H7 (cell line): Measurements from ENCODE around the gene TMA7B. TPM values are rescaled to one million over a fixed set of nuclear protein-coding genes. Genes with fewer than 3 reads are reported as not detected.

Experiments
- DNase-seq: peaks from one replicate; pipeline ENCODE4 v3.0.0; 2012
- H3K27me3 ChIP-seq: 2 replicates; pipeline ENCODE4 v1.6.0; 2011; ENCODE audit warnings: mild to moderate bottlenecking, low read length; ENCODE audit not compliant: control insufficient read depth, insufficient read depth
- H3K36me3 ChIP-seq: replicated peaks from 2 replicates; pipeline ENCODE4 v1.5.1; 2011; ENCODE audit warnings: low read length; ENCODE audit not compliant: control insufficient read depth, insufficient read depth
- H3K4me3 ChIP-seq: 2 replicates; pipeline ENCODE4 v1.5.1; 2011; ENCODE audit warnings: low read depth, mild to moderate bottlenecking, control low read depth, low read length, moderate library complexity; ENCODE audit not compliant: insufficient read depth
- total RNA-seq: library from RNA; depleted of rRNA; stranded (reverse); fragments of >200 nt; shearing (Covaris generic); gene quantifications from 2 replicates; pipeline ENCODE4 v1.2.3, GENCODE V29; 2014; rRNA removed

TMA7B gene
- total RNA-seq, result not detected in 2 replicates

DNA sequence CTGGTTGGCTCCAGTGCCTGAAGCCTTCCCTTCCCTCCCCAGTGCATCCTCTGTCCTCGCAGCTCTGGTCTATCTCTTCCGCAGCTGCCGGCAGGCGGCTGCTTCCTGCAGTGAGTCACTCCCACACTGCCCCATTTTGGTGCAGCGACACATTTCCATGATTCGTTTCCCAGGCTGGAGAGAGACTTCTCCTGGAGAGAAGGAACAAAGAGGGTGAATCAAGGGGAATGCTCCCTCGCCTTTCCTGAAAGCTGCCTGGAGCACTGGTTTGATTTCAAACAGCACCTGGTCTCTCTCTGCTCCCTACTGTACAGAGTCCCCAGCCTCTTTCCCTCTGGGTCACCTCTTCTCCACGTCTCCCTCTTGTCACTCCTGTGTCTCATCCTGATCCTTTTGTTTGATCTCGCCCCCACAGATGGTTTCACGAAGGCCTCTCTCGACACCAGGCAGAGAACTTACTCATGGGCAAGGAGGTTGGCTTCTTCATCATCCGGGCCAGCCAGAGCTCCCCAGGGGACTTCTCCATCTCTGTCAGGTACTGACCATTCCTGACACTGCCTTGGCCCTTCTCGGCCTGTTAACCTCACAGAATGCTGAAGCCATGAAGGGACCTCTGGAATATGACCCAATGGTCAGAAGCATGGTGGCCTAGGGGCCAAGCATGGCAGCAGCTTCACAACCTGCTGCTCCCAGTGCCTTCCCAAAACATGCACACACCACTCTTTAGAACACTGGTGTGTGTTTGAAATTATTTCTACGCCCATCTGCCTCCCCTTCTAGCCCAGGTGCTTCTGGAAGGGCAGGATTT is at the start of gene TMA7B:
TMA7B (plus strand) TSS at position 758 of the 808 bp plus-strand sequence. CDS start 3,978 bp downstream, outside the sequence.
- Histone ChIP-seq H3K36me3 (no peaks in the 10 kb centered on the region), H3K4me3 (no peak within 1 kb of the TSS), H3K27me3 (peaks cover 3% of the 10 kb centered on the region; the same call in 1 of the 2 replicates)
- peak; percentile 73 for DNase-seq

DNA sequence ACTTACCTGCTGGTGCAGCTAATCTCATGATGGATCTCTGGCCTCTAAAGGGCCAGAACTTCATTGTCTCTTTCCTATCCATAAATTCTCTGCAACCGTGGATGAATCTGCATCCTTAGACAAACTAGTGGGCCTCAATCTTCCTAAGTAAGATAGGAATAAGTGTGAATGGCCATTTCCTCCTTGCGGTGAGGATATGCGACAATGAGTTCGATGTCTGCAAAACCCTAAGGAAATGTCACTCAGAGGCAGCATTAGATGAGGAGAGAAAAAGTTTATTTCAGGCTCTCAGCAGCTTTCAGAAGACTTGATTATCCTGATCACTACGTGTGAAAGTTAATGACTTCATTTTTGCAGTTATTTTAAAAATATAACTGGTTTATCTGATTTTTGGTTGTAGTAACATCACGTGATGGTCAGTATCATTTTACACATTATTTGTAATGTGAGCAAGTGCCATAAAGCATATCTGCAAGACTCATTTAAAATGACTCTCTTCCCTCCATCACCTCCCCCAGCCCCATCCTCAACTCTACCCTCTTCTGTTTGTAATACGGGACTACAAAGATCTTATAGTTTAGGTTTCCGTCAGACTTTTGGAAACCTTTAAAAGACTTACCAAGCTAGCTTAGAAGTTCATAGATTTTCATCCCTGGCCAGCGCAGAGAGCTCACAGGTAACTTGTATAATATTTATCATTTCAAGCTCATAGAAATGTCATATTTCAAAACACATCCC is 49.2 kb upstream of the TMA7B start:
- Histone ChIP-seq H3K4me3 (no peak overlapping the region), H3K27me3 (no peaks in the 10 kb centered on the region), H3K36me3 (no peaks in the 10 kb centered on the region)
- no peak for DNase-seq

DNA sequence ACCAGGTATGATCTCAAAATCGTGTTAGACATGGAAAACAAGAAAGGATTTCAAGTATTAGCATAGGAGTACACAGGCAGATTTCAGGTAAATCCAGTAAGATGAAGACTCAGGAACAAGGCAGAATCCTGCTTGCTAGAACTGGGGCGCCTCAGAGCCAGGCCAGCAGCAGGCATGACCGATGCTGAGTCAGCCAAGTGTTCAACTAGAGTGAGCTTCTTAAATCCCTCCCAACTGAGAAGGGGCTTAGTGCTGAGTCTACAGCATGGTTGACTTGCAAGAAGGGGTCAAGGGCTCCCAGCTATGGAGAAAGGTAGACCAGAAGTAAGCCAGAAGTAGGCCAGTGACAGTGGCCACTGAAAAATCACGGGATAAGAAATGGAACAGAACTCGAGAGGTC is 46.9 kb upstream of the TMA7B start:
- Histone ChIP-seq H3K4me3 (no peak overlapping the region), H3K27me3 (no peaks in the 10 kb centered on the region), H3K36me3 (no peaks in the 10 kb centered on the region)
- DNase-seq, result no peak

DNA sequence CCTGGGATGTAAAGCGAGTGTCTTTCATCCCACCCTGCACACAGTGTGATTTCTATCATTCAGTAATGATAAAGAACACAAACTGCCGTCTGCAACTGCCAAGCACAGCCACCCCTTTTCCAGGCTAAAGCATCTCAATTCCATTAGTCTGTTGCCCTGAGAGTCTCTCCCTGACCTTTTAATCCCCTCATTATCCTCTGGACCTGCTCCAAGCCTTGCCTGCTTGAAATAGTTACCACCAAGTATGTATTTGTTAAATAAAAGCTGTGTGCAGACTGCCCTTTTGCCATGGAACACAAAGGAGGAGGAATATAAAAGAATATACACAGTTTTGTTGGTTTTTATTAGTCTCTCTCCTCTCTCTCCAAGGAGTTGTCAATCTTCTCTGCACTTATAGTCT is 46.3 kb upstream of the TMA7B start:
- no peak for DNase-seq
- H3K36me3 ChIP-seq, result no peaks in the 10 kb centered on the region

DNA sequence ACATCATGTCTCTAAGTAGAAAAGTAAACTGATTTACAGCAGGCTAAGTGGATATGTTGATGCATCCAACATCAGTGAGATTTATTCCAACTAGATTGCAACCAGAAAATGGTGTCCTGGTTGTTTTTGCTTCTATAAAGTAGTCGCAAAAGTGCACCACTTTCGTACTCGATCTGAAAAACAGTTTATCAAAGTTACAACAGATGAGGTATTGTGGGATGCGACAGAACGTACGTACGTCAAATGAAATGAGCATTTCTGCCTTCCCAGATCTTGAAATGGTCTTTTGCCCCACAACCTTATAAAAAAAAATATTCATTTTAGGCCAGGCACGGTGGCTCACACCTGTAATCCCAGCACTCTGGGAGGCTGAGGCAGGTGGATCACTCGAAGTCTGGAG is 45.6 kb upstream of the TMA7B start:
- no peak for DNase-seq
- Histone ChIP-seq H3K27me3 (no peaks in the 10 kb centered on the region), H3K36me3 (no peaks in the 10 kb centered on the region), H3K4me3 (no peak overlapping the region)

More for the DNA sequence above, 46.3 kb upstream of the TMA7B start:
- H3K4me3 ChIP-seq, result no peak overlapping the region
- no peaks in the 10 kb centered on the region for H3K27me3 ChIP-seq

DNA sequence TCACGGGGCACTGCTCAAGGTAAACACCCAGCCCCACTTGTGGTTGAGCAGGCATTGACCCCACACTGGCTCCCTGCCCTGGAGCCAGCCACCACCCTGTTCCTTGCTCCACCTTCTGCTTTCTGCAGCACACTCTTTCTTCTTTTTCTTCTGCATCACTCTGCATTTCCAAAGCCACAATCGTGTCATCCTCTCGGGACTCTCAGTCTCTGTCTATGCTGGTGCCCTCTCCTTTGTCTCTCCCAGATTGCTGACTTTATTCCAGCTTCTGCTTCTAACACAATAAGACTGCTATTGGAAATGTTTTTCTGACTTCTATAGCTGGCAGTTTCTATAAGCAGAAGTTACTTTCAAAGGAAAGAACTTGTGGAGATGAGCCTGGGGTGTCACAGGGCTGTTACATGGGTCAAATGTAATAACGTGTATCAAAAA is 44.9 kb upstream of the TMA7B start:
- H3K36me3 ChIP-seq, result no peaks in the 10 kb centered on the region
- DNase-seq, result no peak
- no peak overlapping the region for H3K4me3 ChIP-seq
- H3K27me3 ChIP-seq, result no peaks in the 10 kb centered on the region

DNA sequence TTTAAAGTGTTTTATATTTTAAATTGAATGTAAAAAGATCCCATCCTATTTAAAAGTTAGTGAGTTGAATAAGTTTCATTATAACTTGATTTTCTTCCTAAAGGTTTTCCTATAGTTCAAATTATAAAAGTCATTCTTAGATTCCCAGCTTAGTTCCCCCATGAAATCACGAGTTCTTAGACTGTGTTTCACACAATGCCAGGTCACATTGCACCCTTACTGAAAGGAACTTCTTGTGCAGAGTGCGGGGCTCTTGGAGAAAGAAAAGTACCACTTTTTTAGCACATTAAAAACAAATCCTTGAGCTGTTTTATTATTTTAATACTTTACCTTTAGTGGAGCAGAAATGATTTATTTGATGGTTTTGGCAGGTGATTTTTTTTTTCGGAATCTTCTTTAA is 43.7 kb upstream of the TMA7B start:
- DNase-seq, result no peak
- Histone ChIP-seq H3K4me3 (no peak overlapping the region), H3K27me3 (no peaks in the 10 kb centered on the region), H3K36me3 (no peaks in the 10 kb centered on the region)

DNA sequence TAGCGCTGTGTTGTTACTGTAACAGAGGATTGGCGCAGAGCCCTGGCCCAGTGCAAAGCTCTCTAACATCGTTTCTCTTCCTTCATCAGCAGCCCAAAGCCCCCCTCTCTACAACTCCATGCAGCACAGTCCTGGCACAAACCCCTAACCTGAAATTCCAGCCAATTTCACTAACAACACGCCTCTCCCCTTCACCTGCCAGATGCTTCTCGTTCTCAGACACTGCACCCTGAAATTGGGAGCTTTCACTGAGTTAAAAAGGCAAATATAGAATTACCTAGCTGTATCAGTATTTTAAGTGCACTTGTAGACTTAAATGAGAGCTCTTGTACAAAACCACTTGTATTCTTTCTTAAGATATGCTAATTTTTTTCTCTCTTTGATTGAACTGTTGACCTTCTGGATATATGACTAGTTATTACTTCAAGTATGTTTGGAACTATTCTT is 43.0 kb upstream of the TMA7B start:
- Histone ChIP-seq H3K36me3 (no peaks in the 10 kb centered on the region), H3K4me3 (no peak overlapping the region), H3K27me3 (no peaks in the 10 kb centered on the region)
- DNase-seq, result no peak

DNA sequence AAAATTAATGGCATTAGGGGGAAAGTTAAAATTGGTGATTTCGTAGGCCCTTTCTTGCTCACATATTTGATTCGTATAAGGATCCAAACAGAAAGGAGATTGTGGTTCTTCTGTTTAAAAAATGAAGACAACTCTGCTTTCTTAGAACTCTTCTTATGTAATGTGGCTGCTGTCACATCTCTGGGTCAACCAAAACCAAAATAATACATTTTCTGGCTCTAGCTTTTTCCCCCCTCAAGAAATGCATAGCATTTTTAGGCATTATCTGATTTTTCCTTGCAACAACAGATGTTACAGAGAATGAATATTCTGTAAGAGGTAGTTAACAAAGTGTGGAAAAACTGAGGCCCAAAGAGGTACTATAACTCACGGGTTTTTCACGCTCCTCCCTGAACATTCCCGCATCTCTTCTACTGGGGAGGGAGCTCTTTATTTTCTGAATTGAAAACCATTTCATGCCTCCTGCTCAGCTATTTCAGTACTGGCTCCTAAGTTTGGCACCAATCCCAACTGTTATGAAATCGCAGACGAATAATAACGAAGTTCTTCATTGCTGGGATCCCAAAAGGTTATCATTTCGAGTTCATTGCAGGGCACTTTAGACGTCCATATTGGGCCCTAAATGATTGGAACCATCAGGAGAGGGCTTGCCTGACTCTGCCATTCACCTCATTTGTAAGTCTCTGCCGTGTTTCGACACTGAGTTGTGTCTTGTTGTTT is 42.3 kb upstream of the TMA7B start:
- no peaks in the 10 kb centered on the region for H3K27me3 ChIP-seq

DNA sequence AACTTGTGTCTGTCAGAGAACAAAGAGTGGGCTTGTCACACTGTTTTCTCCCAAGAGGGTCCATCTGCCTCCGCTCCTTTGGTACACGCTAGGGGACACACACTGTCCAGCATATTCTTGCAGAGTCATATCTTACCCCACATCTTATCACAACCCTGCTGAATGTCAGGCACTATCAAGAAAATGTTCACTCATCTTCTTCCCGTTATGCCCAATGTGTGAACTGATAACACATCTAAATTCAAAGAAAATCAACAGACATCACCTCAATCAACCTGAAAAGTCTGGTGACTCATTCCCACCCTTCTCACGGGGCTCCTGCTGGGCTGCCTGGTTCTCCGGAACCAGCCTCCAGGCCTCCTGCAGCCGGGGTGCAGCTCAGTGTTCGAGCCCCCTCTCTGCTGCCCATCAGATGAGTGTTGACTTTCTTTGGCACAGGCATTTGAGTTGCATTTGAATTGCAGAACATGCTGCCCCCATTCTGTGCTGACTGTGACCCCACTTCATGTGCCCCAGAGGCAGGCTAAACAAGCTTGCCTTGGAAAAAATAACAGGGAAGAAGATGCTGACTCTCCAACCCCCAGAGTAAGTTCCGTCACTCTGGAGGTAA is 40.0 kb upstream of the TMA7B start:
- Histone ChIP-seq H3K4me3 (no peak overlapping the region), H3K36me3 (no peaks in the 10 kb centered on the region), H3K27me3 (no peaks in the 10 kb centered on the region)
- no peak for DNase-seq

More for the DNA sequence above, 42.3 kb upstream of the TMA7B start:
- no peaks in the 10 kb centered on the region for H3K36me3 ChIP-seq
- no peak overlapping the region for H3K4me3 ChIP-seq
- DNase-seq, result no peak

DNA sequence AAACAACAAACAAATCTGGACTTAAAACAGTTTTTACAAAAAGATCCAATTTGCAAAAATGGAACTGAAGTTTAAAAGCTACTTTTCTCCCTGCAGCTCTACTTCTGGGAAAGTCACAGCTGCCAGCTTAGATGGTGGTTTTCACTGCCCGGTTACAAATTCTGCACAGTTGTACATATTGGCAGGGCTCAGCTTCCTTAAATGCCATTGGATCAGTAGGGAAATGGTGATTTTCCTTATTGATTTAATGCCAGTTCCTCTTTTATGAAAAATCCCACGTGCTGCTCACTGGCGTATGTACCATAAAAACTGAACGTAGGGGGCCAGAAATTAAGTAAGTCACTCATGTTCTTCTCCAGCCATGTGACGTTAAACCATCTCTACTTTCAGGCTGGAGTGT is 36.5 kb upstream of the TMA7B start:
- no peaks in the 10 kb centered on the region for H3K27me3 ChIP-seq
- H3K4me3 ChIP-seq, result no peak overlapping the region
- DNase-seq, result no peak

DNA sequence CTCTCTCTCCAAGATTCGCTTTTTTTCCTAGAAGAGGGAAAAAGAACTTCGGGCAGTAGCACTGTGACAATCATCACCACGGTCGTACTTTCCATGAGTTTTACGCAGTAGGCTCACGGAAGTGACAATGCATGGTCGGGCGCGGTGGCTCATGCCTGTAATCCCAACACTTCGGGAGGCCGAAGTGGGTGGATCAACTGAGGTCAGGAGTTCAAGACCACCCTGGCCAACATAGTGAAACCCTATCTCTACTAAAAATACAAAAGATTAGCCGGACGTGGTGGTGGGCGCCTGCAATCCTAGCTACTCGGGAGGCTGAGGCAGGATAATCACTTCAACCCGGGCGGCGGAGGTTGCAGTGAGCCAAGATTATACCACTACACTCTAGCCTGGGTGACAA is 35.9 kb upstream of the TMA7B start:
- H3K27me3 ChIP-seq, result no peaks in the 10 kb centered on the region
- H3K36me3 ChIP-seq, result no peaks in the 10 kb centered on the region
- DNase-seq, result no peak
- no peak overlapping the region for H3K4me3 ChIP-seq

More for the DNA sequence above, 36.5 kb upstream of the TMA7B start:
- no peaks in the 10 kb centered on the region for H3K36me3 ChIP-seq

DNA sequence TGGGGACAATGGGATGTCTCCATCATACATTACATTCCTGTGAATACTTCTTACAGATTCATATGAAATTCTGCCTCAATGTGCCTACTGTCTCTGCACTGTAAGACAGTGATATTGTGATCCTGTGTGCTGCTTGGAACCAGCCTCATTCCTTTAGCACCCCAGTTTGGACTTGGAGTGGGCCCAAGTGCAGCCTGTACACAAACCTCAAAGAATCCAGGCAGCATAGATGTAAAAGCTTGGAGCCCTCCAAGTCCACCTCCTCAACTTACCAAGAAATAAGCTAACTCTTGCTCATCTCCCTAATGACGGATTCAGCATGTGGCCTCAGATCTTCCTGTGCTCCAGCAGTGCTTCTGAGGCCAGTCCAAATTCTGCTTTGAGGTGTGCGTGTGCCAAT is 34.9 kb upstream of the TMA7B start:
- Histone ChIP-seq H3K4me3 (no peak overlapping the region), H3K36me3 (no peaks in the 10 kb centered on the region), H3K27me3 (no peaks in the 10 kb centered on the region)
- no peak for DNase-seq

DNA sequence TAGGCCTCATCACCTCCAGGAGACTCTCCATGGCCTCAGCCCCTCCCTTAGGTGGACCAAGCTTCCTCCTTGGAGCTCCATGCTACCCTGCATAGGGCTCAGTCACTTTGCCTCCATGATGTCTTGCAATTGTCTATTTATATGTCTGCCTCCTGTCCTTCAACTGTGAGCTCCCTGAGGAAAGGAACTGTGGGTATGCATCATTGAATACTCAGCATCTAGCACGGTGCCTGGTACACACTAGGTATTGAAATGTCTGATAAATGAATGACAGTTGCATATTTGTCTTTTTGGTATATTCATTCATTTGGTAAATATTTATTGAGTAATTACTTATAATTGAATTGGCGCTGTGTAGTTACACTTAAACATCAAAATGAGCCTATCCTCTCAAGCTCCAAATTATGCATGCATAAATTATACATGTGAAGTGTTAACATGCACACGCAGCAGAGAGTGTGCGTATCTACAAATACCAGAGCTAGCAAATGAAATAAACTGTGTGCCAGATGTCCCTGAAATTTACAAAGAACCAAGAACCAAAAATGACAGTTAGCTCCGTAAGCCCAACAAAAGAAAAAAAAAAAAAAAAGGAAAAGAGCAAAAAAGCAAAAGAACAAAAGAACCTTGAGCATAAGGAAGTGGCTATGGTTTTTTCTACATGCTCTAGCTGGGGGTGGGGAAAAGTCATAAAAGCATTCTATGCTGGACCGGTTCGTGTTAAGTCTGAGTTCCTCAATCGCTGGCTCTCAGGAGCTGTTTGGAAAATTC is 34.1 kb upstream of the TMA7B start:
- Histone ChIP-seq H3K4me3 (no peak overlapping the region), H3K36me3 (no peaks in the 10 kb centered on the region), H3K27me3 (no peaks in the 10 kb centered on the region)
- DNase-seq, result no peak
